HPDE6-E6E7 (cell line): ENCODE data around the gene LRIG1.

Experiments
- DNase-seq: peaks from one replicate; pipeline ENCODE4 v3.0.0; 2011; ENCODE audit warnings: missing footprints; ENCODE audit errors: extremely low spot score

LRIG1 gene

DNA sequence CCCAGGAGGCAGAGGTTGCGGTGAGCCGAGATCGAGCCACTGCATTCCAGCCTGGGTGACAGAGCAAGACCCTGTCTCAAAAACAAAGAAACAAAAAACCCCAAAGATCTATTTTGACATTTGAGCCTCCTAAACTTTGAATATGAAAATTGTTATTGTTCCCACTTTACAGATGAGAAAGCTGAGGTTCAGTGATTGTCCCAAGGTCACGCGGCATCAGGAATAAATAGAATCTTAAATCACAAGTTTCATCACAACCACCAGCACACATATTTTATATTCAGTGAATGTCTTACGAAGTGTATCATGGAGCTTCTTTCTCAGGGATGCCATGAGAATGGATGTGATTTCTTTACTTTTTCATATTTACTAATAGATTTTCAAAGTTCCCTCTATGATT, 5.3 kb upstream of the LRIG1 start:
- no peak for DNase-seq

DNA sequence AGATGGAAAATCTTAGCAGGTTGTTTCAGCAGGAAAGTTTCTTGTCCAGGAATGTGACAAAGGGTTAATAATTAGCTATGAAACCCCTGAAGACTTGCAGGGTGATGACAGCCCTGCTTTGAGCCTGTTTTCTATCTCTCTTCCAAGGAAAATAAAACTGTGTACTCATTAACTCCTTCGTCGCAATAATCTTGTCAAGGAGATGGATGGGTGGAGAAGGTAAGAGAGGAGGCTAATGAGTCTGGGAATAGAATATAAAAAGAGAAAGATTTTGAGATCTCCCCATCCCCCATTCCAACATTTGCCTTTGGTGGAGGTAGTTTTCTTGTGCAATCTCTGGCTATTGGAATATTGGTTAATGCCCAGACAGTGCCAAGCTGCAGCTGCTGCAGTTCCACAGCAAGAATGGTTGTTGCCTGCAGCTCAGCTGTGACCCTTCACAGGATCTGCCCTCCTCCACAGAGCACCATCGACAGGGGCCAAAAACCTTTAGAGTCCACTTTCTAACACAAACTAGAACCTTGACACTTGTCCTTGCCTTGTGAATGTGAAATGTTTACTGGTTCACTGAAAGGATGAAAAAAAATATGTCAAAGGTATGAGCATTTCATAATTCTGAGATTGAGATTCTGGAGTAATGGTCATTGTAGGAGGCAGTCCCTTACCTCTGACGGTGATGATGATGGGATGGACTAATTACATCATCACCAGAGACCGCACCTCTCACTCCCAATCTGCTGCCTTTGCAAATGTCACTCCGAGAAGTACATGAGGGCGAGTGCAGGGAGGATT, 4.2 kb upstream of the LRIG1 start:
- no peak for DNase-seq

DNA sequence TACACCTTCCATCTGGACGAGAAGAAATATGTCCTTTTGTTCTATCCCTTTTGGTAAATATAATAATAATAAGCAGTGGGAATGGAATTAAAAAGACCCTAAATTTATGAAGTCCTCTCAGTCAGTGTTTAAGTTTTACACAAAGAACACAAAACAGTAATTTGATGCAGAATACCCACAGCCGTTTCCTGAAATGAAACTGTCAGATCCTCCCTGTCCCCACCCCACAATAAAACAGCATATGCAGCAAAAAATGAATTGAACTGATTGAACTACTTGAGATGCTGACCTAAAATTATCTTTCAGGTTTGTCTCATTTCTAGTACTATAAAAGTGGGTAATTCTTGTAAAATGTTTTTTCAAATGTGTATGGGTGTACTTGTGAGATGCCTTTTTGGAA, 2.2 kb upstream of the LRIG1 start:
- no peak for DNase-seq

DNA sequence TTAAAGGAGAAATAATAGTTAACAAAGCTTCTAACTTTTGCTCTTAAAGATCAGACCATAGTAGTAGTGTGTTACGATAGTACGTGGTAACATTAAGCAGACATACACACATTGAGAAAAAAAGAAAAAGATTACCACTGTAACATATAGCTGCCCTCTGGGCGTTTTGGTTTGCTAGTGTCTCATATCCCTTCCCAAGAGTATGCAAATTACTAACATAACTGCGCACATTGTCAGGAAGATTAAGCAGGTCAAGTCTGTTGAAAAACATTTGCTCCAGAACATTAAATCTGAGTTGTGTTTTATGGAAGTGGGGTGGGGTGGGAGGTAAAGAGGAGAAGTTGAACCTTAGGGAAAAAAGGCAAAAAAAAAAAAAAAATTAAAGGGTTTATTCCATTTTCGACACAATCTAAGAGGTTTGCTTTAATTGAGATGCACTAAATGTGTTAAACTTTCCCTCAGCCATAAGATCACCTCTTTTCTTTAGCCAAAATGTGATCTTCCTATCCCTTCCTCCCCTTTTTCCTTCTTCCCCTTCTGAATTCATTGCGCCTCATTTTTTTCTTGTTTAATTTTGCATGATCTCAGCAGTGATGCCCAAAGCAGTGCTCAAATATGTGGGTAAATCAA, 1.5 kb upstream of the LRIG1 start:
- DNase-seq: no peak

DNA sequence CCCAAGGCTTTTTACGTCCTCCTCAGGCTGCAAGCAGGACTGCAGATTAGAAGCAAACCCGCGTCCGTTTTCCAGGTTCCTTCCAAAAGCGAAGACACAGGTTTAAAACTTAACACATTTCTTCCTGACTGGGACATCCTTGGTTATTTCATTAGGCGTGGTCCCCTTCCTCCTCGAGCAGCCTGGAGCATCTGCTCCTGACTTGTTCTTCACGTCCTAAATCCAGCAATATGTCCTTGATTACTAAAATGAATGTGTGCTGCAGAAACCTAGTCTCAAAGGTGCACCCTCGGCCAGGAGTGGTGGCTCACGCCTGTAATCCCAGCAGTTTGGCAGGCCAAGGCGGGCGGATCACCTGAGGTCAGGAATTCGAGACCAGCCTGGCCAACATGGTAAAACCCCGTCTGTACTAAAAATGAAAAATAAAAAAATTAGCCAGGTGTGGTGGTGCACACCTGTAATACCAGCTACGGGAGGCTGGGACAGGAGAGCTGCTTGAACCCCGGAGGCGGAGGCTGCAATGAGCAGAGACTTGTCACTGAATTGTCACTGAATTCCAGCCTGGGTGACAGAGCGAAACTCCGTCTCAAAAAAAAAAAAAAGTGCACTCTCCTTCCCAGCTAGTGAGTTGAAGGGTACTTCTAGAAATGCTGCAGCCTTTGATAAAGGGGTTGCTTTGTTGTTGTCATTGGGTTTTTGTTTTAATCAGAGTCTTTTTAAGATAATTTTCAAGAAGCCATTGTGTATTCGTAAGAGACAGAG, 842 bp upstream of the LRIG1 start:
- DNase-seq: no peak

DNA sequence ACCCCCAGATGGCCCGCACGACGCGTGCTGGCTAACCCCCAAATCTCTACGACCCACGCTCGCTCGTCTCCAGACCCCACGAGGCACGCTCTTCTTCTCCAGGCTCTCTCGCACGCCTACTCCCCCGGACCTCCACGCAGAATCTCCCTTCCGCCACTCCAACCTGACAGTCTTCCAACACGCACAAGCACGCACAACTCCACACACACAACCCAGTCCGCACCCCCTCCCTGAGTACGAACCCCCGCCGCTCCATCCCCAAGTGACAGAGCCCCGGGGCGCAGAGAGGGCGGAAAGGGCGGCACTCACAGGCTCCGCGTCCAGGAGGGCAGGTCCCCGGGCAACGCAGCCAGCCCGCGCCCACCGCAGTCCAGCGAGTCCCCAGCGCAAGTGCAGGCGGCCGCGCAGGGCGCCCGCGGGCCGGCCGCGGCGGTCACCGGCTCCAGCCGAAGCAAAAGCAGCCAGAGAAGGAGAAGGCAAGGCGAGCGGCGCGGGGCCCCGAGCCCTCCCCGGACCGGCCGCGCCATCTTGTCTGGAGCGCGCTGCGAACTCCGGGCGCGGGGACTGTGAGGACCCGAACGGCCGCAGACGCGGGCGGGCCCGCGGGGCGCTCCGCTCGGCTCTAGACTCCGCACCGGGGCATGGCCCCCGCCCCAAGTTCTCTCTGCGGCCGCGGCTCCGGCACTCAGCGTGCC, 794 bp downstream of the LRIG1 start:
- no peak for DNase-seq

DNA sequence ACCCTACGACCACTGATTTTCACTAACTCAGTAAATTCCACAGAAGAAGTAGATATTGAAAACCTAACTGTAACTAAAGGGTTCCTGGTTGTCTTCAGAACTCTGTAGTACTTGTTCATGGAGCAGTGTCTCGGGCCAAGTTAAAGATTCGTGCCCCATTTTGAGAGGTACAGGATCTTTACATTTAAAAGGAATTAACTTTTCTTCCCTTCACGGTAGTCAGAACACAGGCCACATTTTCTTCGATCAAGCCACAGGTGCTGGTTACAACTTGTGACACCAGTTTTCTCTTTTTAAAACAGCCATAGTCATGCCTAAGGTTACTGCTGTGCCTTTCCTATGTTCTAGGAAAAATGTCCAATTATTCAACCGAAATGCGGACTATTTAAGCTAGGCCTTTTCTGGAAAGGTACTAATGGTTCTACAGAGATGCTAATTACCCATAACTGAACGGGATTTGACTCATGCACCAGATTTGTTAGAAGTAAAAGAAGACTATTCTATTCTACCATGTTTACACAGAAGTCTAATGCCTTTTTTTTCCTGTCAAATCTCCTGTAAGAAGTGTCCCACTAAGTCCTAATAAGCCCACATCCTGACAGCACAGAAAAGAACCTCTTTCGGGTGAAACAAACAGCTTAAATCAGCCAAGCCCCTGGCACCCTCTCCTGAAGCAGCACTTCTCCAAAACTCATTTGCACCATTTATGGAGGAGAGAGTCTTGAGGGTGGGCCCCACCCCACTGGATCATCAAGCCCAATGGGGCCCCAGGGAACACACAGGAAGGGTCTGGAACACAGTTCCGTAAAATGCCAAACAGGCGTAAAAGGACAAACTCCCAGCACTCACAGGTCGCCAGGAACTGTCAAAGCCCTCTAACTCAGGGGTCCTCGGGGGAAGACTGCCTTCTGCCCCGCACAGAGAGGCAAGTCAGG, 1.9 kb downstream of the LRIG1 start:
- no peak for DNase-seq

DNA sequence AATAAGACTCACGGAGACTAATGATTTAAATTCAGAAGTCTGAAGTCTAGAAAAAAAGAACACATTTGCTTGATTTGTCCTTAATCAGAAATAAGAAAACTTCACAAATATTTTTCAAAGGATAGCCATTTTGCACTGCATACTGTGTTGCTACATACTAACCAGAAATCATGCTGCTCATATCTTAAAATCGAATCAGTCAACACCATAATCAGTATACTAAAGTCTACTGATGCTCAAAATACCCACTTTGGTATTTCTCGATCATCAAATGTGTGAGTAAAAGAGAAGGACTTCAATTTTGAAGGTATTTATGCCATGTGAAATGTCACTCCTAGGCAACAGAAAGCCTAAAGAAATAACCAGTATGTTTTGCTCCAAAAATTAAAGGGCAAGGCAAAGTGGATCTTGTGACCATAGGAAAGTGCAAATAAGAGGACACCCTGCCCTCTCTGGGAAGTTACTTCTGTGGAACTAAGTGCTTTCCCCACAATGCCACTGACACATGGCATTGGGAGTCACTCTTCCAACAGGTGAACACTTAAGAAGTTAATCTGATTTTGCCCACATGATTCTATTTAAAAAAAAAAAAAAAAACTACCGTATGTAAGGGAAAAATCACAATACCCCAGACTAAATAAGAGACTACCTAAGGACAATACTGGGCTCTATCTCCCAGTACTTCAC, 2.7 kb downstream of the LRIG1 start:
- DNase-seq: no peak

DNA sequence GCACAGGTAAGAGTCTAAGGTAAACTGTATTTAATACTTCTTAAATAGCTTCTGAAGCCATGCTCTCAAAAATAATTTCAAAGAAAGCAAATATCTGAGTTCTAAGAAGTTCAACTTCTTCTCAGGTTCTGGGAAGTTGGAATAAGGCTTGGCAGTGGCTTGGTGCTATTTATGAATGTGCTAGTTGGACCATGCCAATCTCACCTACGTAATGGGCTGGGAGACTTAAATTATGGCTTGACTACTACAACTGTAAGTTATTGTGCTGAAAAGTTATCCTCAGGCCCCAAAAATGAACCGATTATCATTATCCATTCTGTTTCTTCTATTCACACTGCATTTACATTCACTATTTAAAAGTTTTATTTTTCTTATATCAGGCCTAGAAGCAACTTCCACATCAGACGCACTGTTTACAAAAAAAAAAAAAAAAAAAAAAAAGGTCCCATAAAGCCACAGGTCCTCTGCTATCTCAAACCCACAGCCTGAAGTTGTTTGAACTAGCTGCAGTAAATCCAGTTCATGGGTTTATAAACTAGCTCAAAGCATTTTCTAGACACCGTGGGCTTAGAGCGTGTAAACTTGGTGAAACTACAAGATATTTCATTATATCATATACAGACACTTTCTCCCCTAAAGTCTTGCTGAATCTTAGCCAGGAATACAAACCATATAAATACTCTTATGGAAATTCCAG, 3.4 kb downstream of the LRIG1 start:
- DNase-seq: no peak

DNA sequence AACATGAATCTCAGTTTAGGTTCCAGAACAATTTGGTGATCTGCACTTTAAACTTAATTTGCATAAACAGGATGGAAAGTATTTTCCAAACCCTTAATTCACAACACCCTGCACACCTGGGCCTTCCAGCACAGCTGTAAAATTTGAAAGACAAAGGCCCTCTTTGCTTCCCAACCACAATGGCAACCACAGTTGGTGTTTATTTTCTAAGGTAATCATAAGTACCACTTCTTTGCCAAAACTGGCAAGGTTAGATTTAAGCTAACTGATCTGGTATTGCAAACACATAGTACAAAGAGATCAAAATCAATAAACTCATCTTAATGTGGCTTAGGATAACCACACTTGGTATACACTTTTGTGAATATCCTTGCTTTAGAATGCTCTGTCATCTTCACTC, 4.1 kb downstream of the LRIG1 start:
- DNase-seq: no peak

DNA sequence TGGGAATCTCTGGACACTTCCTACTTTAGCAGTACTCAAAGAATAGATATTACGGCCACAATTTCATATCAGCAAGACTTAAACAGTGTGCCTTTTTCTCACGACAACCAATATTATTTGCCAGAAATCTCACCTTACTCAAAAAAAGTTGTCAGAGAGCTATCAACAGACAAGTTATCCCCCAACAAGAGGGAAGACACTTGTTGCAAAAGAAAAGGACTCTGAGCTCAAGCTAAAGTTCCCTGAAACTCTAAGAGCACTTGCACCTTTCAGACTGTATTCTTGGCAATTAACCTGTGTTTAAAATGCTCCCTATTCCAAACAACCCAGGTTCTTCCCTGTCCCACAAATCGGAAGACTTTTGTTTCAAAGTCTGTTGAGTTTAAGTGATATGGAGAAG, 4.5 kb downstream of the LRIG1 start:
- no peak for DNase-seq

DNA sequence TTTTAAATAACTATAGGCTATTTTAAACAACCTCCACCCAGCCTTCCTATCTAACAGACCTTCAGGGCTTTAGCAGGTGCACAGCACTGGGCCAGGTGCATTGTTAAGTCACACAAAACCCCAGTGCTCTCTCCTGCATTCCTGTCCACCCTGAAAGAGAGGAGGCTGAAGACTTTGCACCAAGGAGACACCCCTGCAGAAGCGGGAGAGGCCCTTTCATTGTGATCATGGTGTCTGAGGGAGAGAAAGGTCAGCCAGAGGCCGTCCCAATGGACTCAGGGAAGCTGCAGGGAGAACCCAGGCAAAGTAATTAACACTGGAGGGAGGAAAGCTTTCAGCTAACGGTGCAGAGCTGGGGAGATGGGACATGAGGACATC, 5.2 kb downstream of the LRIG1 start:
- no peak for DNase-seq

DNA sequence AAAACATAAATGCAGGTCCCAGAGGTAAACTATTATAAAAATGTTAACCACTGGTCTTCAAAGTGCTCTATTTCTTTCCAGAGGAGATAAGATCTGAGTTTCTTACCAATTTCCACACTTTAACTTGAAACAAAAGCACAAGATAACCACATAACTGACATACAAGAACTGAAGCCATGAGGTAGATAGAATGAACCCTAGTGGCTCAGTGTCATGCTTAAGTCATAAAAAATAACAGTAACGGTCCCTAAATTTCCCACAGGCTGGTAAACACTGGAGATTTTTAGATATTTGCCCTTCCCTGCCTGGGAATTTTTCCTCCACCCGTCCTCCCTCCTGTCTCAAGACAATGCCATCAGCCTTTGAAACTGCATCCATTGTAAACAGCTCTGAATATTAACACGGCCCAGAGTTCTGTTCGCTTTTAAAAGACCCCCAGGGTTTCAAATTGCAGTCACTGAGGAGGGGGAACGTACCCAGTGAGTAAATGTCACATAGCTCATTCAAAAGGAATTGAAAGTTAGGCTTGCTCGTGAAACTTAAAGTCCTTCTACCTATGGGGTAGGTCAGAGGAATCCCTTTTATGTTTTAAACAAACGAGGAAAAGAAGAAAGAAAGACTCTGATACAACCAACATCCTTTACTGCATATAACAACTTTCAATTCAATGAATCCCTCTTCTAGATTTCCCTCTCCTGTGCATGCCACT, 5.7 kb downstream of the LRIG1 start:
- no peak for DNase-seq

DNA sequence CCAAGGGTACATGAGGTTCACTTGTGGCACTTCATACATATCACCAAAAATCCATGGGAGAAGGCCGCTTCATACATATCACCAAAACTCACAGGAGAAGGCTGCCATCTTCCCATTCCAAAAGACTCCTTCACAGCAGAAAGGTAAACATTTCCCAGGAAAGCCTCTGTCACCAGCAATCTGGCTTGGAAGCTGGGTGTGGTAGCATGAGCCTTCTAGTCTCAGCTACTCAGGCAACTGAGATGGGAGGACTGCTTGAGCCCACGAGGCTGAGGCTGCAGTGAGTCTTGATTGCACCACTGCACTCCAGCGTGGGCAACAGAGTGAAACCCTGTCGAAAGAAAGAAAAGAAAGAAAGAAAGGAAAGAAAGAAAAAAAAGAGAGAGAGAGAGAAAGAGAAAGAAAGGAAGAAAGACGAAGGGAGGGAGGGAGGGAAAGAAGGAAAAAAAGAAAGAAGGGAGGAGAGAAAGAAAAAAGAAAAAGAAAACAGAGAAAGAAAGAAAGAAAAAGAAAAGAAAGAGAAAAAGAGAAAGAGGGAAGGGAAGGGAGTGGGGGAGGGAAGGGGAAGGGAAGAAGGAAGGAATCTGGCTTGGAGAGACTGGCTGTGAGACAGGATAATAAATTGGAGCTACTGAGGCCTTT, 7.2 kb downstream of the LRIG1 start:
- no peak for DNase-seq

DNA sequence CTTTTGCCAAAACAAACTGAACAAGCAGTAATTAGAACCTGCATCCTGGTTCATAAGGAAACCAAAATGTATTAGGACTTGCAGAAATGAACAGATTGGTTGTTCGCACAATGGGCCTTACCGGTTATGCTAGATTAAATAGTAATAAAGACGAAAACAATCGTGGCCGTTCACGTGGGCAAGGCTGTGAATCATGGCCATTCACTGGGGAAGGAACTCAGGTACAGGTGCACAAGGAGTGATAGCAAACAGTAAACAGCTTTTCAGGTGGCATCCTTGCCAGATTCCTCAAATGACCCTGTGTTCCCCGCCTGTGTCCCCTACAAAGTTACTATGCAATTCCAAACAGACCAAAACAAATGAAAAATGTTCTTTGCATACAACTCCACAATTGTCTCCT, 8.2 kb downstream of the LRIG1 start:
- no peak for DNase-seq

DNA sequence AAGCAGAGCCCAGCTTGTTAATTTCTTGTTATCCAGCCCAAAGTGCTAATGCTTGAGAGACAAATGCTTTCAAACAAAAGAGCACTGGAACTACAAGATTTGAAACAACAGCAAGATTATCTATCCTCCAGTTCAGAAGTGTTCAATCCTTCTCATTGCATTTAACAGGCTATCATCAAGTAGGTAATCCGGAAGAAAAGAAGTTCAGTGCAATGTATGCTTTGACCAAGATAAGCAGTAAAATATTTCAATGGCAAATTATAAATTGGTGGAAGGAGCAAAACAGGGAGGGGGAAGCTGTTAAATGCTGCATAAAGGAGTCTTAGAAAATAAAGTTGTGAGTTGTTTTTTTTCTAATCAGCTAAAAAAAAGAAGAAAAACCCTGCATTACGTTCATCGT, 8.8 kb downstream of the LRIG1 start:
- DNase-seq: no peak

DNA sequence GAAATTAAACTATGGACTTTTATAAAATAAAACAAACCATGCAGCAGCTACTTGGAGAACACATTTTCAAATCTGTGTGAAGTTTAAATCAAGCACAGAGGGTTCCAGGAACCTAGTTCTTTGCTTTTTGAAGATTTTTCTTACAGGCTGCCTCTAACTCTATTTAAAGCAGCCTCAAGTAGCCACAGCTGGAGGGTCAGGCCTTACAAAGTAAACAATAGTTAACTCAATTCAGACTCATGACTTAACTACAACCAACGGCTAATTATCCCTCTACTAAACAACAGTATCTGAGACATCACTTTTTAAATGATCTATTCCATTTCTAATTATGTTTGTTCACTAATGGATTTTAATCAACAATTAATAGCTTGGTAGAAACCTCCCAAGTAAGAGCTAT, 9.8 kb downstream of the LRIG1 start:
- no peak for DNase-seq

DNA sequence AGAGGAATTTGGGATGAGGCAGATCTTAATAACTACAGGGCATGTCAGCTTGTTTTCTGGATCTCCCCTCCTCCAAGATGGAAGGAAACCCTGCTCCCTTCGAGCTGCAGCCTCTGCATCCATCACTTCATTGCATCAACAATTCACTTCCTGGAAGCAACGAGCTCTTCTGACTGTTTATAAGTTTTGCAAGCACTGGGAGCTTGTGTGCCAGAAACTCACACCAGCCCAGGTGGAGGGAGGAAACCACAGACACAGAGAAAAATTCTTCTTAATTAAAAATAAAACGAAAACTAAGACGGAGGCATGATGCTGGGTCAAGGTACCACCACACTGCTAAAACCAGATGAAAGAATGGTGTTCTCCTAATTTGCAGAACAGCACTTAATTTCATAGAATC, 10.6 kb downstream of the LRIG1 start:
- DNase-seq: no peak

DNA sequence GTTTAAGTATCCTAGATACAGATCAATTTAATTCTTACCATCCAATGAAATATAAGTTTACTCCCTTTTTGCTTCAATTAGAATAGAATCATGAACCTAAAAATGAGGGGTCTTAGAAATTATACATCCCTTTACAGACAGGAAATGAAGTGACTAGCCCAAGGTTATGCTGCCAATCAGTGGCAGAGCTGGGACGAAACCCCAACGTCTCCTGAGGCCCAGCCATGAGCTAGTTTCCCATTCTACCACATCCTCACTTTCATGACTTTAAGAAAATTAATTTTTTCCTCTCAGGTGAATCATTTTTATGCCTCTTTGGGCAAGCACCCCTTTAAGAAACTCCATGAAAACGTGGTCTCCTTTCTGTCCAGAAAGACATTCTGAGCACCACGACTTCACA, 11.2 kb downstream of the LRIG1 start:
- no peak for DNase-seq
